ENCODE results near the gene A2M.
A peak's percentile ranks its signal among the peaks of the same experiment; 100 is the strongest.
"Not testable (repeated sequence)": the region's sequence is repeated elsewhere in the genome, so short reads cannot be mapped to it uniquely, and the experiment has no call there.

The A2M gene

DNA sequence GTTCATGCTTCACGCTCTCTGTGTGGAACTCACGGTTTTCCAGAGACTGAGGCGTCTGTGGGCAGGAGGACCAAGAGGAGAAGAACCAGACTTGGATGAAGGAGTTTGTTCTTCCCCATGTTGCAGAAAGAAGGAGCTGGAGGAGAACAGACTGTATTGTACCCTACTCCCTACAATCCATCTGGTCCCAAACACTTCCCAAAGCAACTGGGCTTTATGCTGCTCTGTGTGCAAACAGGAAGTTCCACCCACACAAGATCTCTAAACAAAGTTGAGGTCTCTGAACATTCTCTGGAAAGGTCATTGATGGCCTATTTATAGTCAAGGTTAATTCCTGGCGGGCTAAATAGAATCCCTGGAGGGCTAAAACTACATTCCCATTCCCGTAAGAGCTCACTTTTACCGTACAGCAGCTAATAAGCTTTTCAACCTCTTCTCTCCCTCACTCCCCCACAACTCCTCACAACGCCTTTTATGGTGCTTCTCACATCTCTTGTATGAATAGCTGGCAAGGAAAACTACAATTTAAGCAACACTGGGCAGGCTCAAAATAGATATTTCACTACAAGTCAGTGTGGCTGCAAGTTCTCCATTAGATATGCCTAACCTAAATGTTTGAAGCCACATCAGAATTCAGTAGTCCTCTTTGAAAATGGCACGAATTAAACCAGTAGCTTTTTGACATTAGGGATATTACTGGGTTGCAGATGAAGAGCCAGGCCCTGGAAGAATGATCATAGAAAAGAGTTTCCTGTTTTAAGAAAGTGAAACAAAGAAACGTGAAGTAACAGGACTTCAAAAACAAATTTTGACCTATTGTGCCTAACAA lies at the start of gene A2M:
Gene A2M (minus strand): TSS at position 189 of the 829 bp plus-strand sequence. CDS start 70 bp downstream, at position 119.
- DNase-seq (ENCODE audit: low spot score), result peak; percentile 43

DNA sequence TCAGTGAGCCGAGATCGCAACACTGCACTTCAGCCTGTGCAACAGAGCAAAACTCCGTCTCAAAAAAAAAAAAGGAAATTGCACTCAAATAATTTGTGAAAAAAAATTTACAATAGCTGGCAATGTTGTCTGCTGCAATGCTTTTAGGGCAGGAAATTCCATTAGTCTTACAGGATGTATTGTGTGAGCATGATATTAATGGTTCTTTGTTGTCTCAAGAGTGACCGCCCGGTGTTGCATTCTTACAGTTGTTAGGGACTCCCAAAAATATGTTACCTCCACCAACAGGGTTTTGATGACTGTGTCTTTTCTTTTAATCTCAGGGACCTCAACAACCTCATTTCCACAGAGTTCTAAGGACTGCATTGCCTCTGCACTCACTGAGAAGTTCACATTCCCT lies 47.7 kb upstream of the A2M start:
- DNase-seq (ENCODE audit: low spot score), result no peak

- no peak for DNase-seq (ENCODE audit: low spot score)
These were observed 40.4 kb upstream of the A2M start for GRCh38 chr12:9156119-9156518.

GRCh38 chr12:9149372-9149771 lies 33.7 kb upstream of the A2M start:
- DNase-seq (ENCODE audit: low spot score), result no peak

DNA sequence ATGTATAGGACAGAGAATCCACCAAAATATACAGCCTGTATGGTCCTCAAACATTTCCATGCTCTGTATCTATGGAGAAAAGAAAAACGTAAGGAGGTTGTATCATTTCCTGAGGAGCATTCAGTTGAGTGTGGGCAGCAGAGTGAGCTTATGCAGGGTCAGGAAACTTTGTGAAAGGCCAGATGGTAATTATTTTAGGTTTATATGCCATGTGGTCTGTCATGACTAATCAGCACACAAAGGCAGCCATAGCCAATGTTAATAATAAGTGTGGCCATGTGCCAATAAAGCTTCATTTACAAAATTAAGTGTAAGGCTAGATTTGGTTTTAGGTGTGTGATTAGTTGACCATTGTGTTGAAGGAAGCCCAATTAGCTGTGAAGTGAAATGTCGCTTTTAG lies 33.2 kb upstream of the A2M start:
- no peak for DNase-seq (ENCODE audit: low spot score)

DNA sequence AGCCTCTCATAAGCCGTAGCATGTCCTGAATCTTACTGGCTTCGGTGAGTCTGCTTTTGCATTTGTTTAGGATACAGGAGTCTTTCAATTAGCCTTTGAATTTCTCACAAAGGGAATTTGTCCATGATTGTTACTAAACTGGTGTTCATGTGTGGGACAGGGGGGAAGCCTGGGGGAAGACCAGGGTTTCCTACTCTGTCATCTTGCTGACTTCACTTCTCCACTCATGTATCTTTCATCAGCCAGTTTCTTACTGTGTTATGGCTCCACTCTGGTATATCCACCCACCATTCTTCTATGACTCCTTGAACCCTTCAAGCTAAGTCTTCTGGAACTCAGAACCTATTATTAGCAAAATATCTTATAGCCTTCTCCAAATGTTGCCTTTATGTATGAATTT lies 31.7 kb upstream of the A2M start:
- DNase-seq (ENCODE audit: low spot score), result no peak

DNA sequence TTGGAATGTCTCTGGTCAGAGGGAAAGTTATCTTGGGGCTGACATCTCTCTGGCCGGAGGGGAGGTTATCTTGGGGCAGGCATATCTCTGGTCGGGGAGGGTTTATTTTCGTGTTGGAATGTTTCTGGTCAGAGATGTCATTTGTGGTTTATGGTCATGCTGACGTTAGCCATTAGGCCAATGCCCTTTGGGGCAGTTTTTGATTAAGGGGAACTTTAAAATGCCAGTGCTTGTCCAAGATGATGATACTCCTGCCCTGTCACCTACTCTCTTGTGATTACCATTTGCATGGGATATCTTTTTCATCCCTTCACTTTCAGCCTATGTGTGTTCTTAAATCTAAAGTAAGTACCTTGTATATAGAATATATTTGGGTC lies 29.0 kb upstream of the A2M start:
- DNase-seq (ENCODE audit: low spot score), result no peak

DNA sequence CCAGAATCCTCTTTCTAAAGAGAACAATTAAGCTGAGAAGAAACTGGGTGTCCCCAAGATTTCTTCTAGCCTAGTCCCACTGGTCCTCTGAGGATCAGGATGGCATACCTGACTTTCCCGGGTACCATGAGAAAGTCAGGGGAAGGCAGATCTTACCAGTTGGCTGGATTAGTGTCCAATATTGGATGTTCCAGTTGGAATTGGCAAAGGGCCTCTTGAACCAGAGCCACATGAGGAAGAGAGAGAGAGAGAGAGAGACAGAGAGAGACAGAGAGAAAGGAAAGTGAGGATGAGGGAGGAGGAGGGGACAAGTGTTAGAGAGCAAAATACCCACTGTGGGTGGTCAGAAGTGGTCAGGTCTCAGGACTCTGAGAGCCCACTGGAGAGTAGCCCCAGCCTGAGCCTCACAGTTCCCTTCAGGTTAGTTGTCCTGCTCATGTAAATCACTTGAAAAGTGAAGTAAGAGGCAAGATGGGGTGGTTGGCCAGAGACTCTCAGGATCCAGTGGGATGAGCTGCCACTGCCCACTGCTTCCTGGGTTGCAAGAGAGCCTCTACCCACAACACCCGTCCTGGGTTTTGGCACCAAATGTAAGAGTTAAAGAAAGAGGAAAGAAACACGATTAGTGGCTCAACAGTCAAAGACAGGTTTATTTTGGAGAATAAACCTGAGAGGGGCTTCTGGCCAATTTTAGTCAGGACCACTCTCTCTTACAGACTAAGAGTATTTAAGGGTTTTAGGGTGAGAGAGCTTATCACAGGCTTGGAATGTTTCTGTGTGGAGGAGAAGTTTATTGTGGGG lies 28.4 kb upstream of the A2M start:
- no peak for DNase-seq (ENCODE audit: low spot score)

GRCh38 chr12:9143137-9143536 lies 27.4 kb upstream of the A2M start:
- DNase-seq (ENCODE audit: low spot score), result no peak

- not testable (repeated sequence) for DNase-seq (ENCODE audit: low spot score)
These were observed 24.0 kb upstream of the A2M start for GRCh38 chr12:9139588-9140290.

DNA sequence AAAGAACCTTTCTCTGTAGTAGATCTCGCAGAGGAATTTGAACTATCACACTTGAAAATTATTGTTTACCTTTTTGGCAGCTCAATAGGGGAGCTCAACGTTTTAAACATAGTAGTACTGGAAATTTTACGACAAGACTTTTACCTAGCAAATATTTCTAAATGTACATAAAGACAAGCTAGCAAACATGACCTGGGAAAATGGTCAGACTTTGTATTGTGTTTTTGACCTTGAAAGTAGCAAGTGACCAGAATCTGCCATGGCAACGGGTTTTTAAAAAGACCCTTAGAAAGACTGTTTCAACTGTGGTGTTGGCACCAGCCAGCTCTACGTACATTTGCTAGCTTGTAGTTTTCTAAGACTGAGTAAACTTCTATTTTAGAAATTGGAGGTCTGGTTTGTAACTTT lies 20.2 kb upstream of the A2M start:
- no peak for DNase-seq (ENCODE audit: low spot score)

- no peak for DNase-seq (ENCODE audit: low spot score)
These were observed 19.4 kb upstream of the A2M start for GRCh38 chr12:9134981-9135628.

- no peak for DNase-seq (ENCODE audit: low spot score)
These were observed 17.6 kb upstream of the A2M start for GRCh38 chr12:9133216-9133916.

GRCh38 chr12:9132008-9132535 lies 16.4 kb upstream of the A2M start:
- no peak for DNase-seq (ENCODE audit: low spot score)

- no peak for DNase-seq (ENCODE audit: low spot score)
These were observed 14.5 kb upstream of the A2M start for GRCh38 chr12:9130244-9130643.

DNA sequence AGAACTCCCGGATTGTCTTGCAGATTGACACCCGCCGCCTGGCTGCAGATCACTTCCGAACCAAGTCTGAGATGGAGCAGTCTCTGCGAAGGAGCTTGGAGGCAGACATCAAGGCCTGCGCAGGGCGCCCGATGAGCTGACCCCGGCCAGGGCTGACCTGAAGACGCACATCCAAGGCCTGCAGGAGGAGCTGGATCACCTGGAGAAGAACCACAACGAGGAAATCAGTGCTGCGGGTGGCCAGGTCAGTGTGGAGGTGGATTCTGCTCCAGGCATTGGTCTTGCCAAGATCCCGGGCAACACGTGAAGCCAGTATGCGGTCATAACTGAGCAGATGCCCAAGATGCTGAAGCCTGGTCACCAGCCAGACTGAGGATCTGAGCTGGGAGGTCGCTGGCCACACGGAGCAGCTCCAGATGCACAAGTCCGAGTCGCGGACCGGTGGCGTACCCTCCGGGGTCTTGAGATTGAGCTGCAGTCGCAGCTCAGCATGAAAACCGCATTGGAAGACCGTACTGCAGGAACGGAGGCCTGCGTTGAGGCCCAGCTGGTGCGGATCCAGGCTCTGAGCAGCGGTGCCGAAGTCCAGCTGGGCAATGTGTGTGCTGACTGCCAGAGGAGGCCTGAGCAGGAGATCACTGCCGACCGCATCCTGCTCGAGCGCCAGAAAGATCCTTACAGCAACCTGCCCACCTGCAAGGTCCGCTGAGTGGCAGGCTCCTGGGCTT lies 12.4 kb upstream of the A2M start:
- no peak for DNase-seq (ENCODE audit: low spot score)

DNA sequence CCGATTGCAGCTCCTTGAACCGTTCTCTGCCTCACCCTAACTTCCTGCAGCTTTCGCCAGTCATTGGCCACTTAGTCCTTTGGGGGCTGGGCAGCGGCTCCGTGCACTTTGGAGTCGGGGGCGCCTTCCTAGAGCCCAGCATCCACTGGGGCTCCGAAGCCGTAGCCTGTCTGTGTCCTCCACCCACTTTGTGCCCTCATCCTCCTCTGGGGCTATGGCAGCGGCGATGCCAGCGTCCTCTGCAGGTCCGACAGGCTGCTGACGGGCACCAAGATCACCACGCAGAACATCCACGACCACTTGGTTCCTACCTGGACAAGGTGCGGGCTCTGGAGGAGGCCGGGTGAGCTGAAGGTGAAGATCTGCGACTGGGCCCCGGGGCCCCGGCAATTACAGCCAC lies 11.8 kb upstream of the A2M start:
- DNase-seq (ENCODE audit: low spot score), result no peak

DNA sequence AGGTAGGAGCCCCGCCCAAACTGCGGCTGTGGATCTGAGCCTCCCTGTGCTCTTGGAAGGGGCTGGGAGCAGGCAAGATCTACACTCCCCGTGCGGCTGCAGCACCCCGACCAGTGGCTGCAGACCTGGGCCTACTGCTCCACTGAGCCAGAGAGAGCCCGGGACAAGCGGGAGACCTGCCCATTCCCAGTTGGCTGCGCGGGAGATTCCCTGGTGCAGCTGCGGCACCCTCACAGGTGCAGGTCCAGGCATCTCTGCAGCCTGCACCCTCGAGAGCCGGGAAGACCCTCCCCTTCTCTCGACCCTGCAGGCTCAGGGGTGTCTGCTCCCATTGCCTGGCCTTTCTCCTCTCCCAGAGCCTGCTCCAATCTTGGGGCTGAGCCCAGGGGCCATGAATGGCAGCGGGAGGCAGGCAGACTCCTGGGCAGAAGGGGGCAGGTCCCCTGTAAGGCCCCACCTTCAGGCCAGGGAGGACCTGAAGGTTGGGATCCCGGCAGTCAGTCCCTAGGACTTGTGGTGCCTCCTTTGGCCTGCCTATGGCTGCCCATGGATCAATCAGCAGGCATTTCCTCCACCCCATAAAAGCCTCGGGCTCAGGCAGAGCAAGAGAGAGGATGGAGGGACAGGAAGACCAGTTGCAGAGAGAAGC lies 8.8 kb upstream of the A2M start:
- no peak for DNase-seq (ENCODE audit: low spot score)

GRCh38 chr12:9123781-9124382 lies 8.2 kb upstream of the A2M start:
- no peak for DNase-seq (ENCODE audit: low spot score)

Data from globus pallidus (tissue), 1 donor.